ENCODE data around the gene DTNA.

DNA sequence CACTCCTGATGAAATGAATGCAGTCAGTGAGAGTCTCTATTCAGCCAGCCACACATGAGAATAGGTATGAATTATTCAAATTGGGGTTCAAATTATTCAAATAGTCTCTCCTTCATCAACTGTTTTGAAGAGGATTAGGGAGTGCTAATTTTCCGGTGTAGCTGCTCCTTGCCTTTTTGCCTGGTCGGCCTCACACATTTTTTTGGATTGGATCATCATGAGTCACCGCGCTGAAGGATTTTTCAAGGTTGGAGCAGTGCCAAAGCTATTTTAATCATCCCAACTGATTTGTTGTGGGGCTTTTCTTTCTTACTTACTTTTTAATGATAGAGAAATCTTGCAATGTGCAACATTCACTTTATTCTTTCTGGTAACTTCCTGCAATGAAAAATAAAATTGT, 2.4 kb upstream of the DTNA start:
- no peak for TF ChIP-seq YY1 (IDR thresholded peaks at IDR 0.05; ENCODE audit: insufficient read depth, insufficient read length)
- TF ChIP-seq ZNF274 (IDR thresholded peaks at IDR 0.05; ENCODE audit: low read depth, low read length), result no peak
- no peak for TF ChIP-seq SUZ12 (IDR thresholded peaks at IDR 0.05; ENCODE audit: extremely low read depth, insufficient read depth, insufficient read length)
